NB4 (cell line): ENCODE data around the gene CPD.
"Not testable (repeated sequence)": the region's sequence is repeated elsewhere in the genome, so short reads cannot be mapped to it uniquely, and the experiment has no call there.

ENCODE experiments used
- DNase-seq: peaks from one replicate; pipeline ENCODE4 v3.0.0; 2010; ENCODE audit warnings: low read depth
- H3K4me3 ChIP-seq: one replicate; pipeline ENCODE4 v1.5.1; 2011; ENCODE audit warnings: mild to moderate bottlenecking, low read depth, low read length, moderate library complexity
- CTCF ChIP-seq: IDR thresholded peaks from one replicate; pipeline ENCODE4 v1.5.1; 2012; ENCODE audit warnings: low read depth, low read length
- MAX ChIP-seq: IDR thresholded peaks from 2 replicates; pipeline ENCODE4 v1.6.1; 2011; ENCODE audit warnings: low read depth, low read length
- MYC ChIP-seq: IDR thresholded peaks from 2 replicates; pipeline ENCODE4 v1.6.1; 2011; ENCODE audit warnings: low read depth, low read length
- POLR2A ChIP-seq: IDR thresholded peaks from 2 replicates; pipeline ENCODE4 v1.6.1; 2011; ENCODE audit warnings: mild to moderate bottlenecking; ENCODE audit not compliant: insufficient read length; ENCODE audit errors: extremely low read depth

The CPD gene

GRCh38 chr17:30458371-30458770 is 79.6 kb downstream of the CPD start:
- TF ChIP-seq MYC: no peak
- no peak for TF ChIP-seq POLR2A
- TF ChIP-seq MAX: no peak
- no peak for TF ChIP-seq CTCF
- no peak overlapping the region for H3K4me3 ChIP-seq
- no peak for DNase-seq

- not testable (repeated sequence) for DNase-seq
These were observed 80.2 kb downstream of the CPD start for GRCh38 chr17:30458797-30459413.

GRCh38 chr17:30468465-30468864 is 89.7 kb downstream of the CPD start:
- TF ChIP-seq CTCF (no peak), MAX (no peak), MYC (no peak), POLR2A (no peak)
- H3K4me3 ChIP-seq: no peak overlapping the region
- DNase-seq: no peak

More at GRCh38 chr17:30458797-30459413, 80.2 kb downstream of the CPD start:
- H3K4me3 ChIP-seq: not testable (repeated sequence)

- no peak for TF ChIP-seq MAX
- TF ChIP-seq POLR2A: no peak
- no peak for TF ChIP-seq MYC
- no peak for TF ChIP-seq CTCF
- H3K4me3 ChIP-seq: no peak overlapping the region
- no peak for DNase-seq
These were observed 93.6 kb downstream of the CPD start for GRCh38 chr17:30472238-30472890.

GRCh38 chr17:30475206-30475605 is 96.5 kb downstream of the CPD start:
- TF ChIP-seq CTCF: no peak
- TF ChIP-seq POLR2A: no peak
- TF ChIP-seq MYC: no peak
- TF ChIP-seq MAX: no peak
- DNase-seq: peak; percentile 9
- no peak overlapping the region for H3K4me3 ChIP-seq

GRCh38 chr17:30476726-30477082 is 98.0 kb downstream of the CPD start:
- no peak for DNase-seq
- TF ChIP-seq POLR2A (no peak), CTCF (no peak), MAX (no peak), MYC (no peak)

More at GRCh38 chr17:30476726-30477082, 98.0 kb downstream of the CPD start:
- peak overlapping the region; percentile 94 for H3K4me3 ChIP-seq
